NCI-H128 (cell line): ENCODE data around the gene CXCL13.
"Not testable (repeated sequence)": the region's sequence is repeated elsewhere in the genome, so short reads cannot be mapped to it uniquely, and the experiment has no call there.

Experiments used
- DNase-seq: peaks from one replicate; lab custom pipeline; 2025; ENCODE audit not compliant: unreplicated experiment; lab: John Stamatoyannopoulos, UW

CXCL13 gene, protein sequence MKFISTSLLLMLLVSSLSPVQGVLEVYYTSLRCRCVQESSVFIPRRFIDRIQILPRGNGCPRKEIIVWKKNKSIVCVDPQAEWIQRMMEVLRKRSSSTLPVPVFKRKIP

DNA sequence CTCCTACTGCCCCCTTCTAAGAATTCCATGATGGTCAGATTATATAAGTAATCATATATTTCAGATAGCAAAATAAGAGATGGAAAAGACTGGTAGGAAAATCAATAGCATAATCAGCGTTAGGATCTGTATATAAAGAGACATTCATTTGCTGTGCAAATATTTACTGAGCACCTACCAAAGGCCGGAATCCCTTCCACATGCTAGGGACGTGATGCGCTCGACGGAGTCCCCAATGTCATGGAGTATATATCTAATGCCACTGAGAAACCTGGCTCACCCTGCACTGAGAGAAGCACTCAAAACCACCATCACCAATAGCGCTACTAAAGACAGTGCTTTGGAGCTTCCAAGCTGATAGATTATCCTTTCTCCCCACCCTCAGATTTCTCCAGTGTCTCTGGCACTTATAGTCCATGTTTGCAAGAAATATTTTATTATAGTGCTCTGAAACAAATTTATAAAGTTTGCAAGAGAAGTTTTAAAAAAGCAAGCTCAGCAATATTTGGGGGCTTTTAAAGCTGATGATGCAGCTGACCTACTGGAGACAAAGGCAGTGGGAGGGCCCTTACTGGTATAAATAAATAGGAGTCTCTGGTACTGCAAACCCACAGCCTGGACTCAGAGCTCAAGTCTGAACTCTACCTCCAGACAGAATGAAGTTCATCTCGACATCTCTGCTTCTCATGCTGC is at the start of gene CXCL13:
TSS of gene CXCL13 (plus strand) at position 611 of the 693 bp plus-strand sequence. CDS start at position 657, 46 bp downstream.
- no peak for DNase-seq

GRCh38 chr4:77560170-77560569 is 45.5 kb upstream of the CXCL13 start:
- DNase-seq, result no peak

GRCh38 chr4:77561720-77562119 is 43.9 kb upstream of the CXCL13 start:
- not testable (repeated sequence) for DNase-seq

GRCh38 chr4:77564231-77564630 is 41.4 kb upstream of the CXCL13 start:
- no peak for DNase-seq

DNA sequence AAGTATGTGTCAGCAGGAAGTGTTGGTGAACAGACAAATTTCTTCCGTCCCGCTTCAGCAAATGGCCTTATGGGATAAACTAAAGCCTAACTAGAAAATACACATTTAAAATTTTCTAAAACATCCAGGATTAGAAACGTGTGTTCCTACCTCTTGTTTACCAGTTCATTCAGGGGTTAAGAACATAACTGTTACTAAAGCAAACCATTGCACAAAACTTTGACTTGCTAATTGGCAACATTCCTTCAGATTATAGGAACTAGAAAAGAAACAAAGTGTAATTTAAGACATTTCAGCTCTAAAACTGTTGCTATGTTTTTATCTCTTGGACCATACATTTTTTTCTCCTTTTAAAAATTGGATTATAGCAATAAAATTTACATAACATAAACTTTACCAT is 39.5 kb upstream of the CXCL13 start:
- no peak for DNase-seq

DNA sequence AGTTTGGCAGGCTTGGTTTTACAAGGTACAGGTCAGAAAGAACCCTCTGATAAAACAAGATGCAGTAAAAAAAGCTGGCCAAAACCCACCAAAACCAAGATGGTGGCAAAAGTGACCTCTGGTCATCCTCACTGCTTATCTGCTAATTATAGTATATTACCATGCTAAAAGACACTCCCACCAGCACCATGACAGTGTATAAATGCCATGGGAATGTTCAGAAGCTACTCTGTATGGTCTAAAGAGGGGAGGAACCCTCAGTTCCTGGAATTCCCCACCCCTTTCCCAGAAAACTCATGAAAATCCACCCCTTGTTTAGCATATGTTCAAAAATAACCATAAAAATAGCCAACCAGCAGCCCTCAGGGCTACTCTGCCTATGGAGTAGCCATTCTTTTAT is 38.1 kb upstream of the CXCL13 start:
- no peak for DNase-seq

DNA sequence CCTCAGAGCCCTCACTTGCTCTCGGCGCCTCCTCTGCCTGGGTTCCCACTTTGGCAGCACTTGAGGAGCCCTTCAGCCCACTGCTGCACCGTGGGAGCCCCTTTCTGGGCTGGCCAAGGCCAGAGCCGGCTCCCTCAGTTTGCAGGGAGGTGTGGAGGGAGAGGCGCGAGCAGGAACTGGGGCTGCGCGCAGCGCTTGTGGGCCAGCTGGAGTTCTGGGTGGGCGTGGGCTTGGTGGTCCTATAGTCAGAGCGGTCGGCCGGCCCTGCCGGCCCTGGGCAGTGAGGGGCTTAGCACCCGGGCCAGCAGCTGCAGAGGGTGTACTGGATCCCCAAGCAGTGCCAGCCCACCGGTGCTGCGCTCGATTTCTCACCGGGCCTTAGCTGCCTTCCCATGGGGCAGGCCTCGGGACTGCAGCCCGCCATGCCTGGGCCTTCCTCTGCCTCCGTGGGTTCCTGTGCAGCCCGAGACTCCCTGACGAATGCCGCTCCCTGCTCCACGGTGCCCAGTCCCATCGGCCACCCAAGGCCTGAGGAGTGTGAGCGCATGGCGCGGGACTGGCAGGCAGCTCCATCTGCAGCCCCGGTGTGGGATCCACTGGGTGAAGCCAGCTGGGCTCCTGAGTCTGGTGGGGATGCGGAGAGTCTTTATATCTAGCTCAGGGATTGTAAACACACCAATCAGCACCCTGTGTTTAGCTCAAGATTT is 35.0 kb upstream of the CXCL13 start:
- DNase-seq, result not testable (repeated sequence)

GRCh38 chr4:77576351-77576750 is 29.3 kb upstream of the CXCL13 start:
- no peak for DNase-seq

DNA sequence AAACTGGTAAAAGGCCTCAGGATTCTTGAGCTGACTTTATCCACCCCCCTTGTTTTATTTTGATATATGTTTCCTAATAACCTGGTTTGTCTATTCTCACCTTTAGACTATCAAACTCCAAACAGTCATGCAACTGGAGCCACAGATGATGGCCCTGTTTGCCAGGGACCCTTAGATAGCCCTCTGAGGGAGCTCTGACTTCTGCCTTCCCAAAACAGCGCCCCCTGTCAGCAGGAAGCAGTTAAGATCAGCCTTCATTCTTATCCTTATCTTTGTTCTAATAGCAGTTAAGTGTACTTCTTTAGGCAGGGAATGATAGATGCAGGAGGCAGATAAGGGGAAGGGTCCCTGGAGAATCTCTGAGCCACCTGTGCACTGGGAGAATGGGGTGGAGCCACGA is 27.5 kb upstream of the CXCL13 start:
- no peak for DNase-seq

DNA sequence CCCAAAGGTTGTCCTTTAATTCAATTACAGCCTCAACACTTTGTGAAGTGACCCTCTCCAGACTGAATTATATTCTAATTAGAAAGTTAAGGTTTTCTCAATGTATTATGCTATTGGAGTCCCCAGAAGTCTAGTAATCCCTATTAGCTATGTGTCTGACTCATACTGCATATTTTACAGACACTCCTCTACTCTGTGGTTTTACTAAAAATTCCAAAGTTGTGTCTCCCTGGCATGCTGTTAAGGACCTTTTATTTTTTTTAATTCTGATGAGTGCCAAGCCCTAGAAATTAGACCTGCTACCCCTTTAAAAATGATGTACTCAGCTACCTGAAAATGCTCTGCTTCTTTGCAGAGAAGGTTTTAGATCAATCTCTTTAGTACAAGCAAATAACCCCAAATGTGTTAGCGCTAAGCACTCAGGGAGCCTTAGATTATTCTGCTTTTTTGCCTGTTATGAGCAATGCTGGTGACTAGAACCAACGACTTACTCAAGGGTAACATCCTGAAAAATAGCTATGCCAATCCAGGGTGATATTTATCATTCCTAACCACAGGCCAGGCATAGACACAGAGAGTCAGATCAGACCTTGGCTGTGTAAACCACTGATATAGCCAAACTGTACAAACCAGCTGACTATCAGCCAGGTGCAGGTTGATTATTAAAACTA is 26.1 kb upstream of the CXCL13 start:
- no peak for DNase-seq

DNA sequence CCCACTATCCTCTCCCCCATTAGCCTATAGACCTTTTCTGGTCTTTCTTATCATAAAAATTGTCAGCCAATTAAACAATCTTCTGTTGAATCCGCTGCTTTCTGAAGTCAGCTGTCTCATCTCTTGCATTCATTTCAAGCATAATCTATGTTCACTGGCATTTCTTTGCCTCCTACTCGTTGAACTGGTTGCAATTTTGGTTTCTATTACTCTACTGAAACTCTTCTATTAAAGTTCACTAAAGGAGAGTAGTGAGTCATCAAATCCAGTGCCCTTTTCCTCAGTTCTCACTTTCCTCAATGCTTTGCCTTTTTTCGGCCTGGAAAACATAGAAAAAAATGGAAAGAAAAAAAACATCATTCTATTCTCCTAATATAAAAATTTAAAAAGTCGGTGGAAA is 23.9 kb upstream of the CXCL13 start:
- DNase-seq, result no peak

DNA sequence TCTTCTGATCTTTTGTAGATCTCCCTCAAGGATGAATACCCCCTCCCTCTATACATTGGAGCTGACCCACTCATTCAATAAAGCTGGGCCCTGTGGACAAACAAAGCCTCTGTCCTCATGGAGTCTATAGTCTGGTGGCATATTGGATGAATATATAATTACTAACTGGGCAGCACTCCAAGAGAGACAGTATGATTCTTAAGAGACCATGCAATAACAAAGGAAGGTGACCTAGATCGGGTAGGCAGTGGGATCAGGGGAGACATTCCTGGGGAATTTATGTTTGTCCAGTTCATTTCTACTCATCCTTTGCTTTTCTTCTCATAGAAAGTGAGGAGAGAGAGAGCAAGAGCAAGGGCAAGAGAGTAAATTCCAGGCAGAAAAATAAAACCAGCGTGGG is 23.5 kb upstream of the CXCL13 start:
- no peak for DNase-seq

DNA sequence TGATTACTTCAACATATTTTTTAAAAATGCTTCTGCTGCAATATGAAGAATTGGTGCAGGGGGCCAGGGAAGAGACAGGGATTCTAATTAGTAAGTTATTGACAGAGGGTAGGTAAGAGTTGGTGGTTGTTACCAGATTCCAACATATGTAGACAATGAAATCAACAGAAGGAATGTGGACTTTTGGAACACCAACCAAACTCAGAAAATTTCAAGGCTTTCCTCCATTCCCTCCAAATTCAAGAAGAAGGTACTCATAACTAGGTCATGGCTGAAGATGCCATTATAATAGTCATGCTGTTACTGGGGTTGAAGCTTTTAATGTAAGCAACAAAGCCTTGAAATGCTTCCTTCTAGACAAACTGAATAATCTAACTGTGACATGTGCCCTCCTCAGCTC is 22.9 kb upstream of the CXCL13 start:
- DNase-seq, result no peak

- DNase-seq, result no peak
These were observed 18.7 kb upstream of the CXCL13 start for GRCh38 chr4:77586951-77587383.

GRCh38 chr4:77590482-77590881 is 15.1 kb upstream of the CXCL13 start:
- no peak for DNase-seq

DNA sequence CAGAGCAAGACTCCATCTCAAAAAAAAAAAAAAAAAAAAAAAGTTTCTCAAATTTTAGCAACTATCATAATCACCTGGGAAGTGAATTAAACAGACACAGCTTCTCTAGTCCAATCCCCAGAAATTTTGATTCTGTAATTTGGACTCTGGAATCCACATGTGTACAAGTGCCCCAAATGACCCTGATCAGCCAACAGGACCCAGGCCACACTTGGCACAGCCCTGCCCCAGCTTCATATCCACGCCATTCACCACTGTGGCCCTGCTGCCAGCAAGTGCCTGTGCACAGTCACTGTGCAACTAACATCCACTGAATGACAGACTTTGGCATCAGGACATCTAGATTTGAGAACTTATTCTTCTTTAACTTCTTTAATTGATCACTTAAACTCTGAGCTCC is 14.1 kb upstream of the CXCL13 start:
- DNase-seq, result no peak

DNA sequence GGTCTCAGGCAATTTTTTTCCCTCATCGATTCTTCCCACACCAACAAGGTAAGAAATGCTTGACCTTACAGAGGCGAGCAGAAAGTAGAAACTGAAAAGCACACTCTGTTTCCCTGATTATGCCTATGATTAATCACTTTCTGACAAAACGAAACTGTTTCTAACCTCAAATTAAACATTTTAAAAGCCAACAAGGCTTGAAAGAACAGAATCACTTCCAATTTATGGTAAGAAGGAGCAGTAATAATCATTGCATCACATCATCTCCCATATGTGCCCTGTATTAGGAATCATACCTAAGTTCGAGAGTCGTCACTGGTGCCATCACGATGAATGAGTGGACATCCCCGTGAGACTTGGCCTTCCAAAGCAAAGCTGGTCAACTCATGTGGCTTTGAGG is 12.5 kb upstream of the CXCL13 start:
- no peak for DNase-seq

DNA sequence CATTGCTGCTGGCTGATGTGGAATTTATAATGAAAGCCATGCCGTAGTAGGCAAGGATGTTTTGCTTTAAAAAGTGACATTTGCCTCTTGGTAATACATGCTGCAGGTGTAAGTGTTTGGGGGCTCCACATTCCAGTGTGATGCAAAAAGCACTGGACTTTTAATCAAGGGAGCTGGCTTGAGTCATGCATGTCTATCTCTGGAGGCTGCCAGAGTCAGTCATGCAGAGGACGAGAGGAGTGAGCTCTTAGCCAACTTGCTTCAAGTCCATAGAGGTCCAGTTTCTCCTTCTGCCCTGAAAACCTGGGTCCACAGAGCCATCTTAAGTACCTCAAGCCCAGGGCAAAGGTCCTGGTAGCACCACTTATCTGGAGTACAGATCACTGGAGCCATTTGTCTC is 11.6 kb upstream of the CXCL13 start:
- DNase-seq, result no peak

DNA sequence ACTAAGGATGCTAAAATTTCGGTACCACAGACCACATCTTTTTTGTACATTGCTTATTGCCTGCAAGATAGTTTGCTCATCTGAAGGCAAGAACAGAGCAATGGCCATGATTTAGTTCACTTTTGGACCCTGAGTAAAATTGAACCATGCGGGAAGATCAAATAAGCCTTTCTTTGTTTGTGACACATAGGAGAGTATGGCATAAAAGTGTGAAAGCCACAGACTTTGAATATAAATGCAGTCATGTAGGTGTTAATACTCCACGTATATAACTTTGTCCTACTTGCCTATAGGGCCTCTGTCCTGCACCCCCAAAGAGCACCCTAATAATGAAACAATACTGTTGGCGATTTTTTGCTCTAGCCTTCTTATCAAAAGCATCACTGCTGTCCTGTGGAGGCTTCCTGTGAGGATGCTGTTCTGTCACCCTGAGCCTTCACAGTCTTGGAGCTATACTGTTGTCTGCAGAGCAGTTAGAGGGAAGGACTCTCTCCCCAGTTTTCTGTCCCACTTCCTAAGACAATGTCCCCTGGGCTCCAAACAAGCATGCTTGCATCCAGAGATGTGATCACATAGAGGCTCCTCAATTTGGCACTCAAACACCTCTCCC is 10.2 kb upstream of the CXCL13 start:
- DNase-seq, result no peak

- no peak for DNase-seq
These were observed 6.2 kb upstream of the CXCL13 start for GRCh38 chr4:77599378-77599777.
